Cardiac muscle cell (in vitro differentiated cells and primary cell): ENCODE data around the gene ZC3H7B. TPM values are rescaled to one million over a fixed set of nuclear protein-coding genes. Genes with fewer than 3 reads are reported as not detected.
"Not testable (repeated sequence)": the region's sequence is repeated elsewhere in the genome, so short reads cannot be mapped to it uniquely, and the experiment has no call there.

Source experiments
- DNase-seq, 2 donors: peaks; one replicate each; pipeline versions ENCODE4 v3.0.0 to v3.0.0-alpha.2; 2010 to 2017; ENCODE audit warnings: low read depth in 1 of 2, low spot score in 1 of 2
- H3K27ac ChIP-seq: fragments of 200-600 bp; sonication (generic); 2 replicates; pipeline ENCODE4 v1.5.1; 2016
- H3K27me3 ChIP-seq: fragments of 200-600 bp; sonication (generic); 2 replicates; pipeline ENCODE4 v1.6.0; 2016; ENCODE audit warnings: control low read depth
- H3K36me3 ChIP-seq: fragments of 200-600 bp; sonication (generic); 2 replicates; pipeline ENCODE4 v1.5.1; 2016; ENCODE audit warnings: control low read depth
- H3K4me1 ChIP-seq: fragments of 200-600 bp; sonication (generic); 2 replicates; pipeline ENCODE4 v1.8.1; 2017; ENCODE audit warnings: low read depth, mild to moderate bottlenecking, mixed run types
- H3K4me3 ChIP-seq: fragments of 200-600 bp; sonication (generic); 2 replicates; pipeline ENCODE4 v1.5.1; 2016; ENCODE audit warnings: mild to moderate bottlenecking
- H3K9me3 ChIP-seq: fragments of 200-600 bp; sonication (generic); 2 replicates; pipeline ENCODE4 v1.5.1; 2017; ENCODE audit warnings: low read depth, mild to moderate bottlenecking, control low read depth
- CTCF ChIP-seq: IDR thresholded peaks from 2 replicates; pipeline ENCODE4 v1.5.1; 2012; ENCODE audit warnings: low read depth, mild to moderate bottlenecking, low read length
- polyA plus RNA-seq: library from polyadenylated mRNA; unstranded; fragments of >200 nt; fragmentation: Nextera tagmentation; extraction: Ambion mirVana; gene quantifications from 2 replicates; pipeline ENCODE4 v1.2.1, GENCODE V29; 2016
- total RNA-seq: library from RNA; depleted of rRNA; stranded (reverse); fragments of >200 nt; gene quantifications from 2 replicates; pipeline ENCODE4 v1.2.3, GENCODE V29; 2016

ZC3H7B gene
- total and polyA plus RNA-seq, 2 experiments from 2014 or later, result 7.2 to 65.9 TPM

DNA sequence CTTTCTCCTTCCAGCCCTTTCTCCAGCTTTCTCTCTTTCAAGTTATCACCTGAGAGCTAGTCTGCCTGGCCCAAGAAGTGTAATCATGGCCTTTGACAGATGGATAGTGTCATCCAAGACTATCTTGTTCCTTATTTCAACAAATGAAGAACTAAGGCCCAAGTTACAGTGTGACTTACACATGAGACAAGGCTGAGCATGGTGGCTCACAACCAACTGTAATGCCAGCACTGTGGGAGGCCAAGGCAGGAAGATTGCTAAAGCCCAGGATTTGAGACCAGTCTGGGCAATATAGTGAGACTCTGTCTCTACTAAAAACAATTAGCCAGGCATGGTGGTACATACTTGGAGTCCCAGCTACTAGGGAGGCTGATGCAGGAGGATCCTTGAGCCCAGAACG lies 11.7 kb upstream of the ZC3H7B start:
- no peak for TF ChIP-seq CTCF
- H3K27ac ChIP-seq, result no peak overlapping the region
- H3K4me3 ChIP-seq, result no peak overlapping the region
- H3K4me1 ChIP-seq, result peaks cover 11% of the 10 kb centered on the region
- H3K9me3 ChIP-seq, result no peaks in the 10 kb centered on the region
- DNase-seq, result no peak
- H3K36me3 ChIP-seq, result no peaks in the 10 kb centered on the region
- H3K27me3 ChIP-seq, result no peaks in the 10 kb centered on the region

DNA sequence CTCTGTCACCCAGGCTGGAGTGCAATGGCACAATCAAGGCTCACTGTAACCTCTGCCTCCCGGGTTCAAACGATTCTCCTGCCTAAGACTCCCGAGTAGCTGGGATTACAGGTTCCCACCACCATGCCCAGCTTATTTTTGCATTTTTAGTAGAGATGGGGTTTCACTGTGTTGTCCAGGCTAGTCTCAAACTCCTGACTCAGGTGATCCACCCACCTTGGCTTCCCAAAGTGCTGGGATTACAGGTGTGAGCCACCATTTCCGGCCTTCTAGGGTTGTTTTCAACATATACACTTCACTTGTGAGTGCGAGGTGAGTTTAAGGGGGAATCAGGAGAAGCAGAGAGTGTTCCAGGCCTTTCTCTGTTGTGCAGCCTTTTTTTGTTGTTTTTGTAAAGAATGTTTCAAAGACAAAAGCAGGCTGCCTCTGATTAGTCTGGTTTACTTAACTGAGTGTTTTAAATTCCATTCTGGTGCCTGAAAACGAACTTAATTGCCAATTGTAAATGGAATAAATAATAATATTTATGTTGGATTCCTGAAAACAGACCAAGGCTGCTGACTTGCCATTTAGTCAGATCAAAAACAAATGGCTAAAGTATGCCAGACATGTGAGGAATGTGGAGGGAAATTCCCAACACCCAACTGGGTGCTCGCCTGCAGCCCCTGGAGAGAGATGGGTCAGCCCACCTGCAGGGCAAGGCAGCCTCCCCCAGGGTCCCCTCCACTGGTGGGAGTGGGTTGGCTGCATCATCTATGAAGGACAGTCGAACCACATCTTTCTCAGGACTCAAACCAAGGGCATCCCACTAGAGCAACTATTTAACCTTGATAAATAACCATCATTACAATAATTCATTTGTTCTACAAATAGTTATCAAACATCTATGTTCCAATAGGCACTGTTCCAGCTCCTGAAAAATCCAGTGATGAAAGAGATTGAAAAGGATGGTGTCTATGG lies 10.8 kb upstream of the ZC3H7B start:
- H3K4me3 ChIP-seq, result no peak overlapping the region
- H3K27ac ChIP-seq, result peak overlapping the region; percentile 73
- peak; percentile 23 to 78 for DNase-seq
- peaks cover 7% of the 10 kb centered on the region for H3K4me1 ChIP-seq
- H3K27me3 ChIP-seq, result no peaks in the 10 kb centered on the region
- no peaks in the 10 kb centered on the region for H3K36me3 ChIP-seq
- no peaks in the 10 kb centered on the region for H3K9me3 ChIP-seq
- TF ChIP-seq CTCF, result no peak

DNA sequence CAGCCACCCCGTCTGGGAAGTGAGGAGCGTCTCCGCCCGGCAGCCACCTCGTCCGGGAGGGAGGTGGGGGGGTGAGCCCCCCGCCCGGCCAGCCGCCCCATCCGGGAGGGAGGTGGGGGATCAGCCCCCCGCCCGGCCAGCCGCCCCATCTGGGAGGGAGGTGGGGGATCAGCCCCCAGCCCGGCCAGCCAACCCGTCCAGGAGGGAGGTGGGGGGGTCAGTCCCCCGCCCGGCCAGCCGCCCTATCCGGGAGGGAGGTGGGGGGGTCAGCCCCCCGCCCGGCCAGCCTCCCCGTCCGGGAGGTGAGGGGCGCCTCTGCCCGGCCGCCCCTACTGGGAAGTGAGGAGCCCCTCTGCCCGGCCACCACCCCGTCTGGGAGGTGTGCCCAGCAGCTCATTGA lies 6.5 kb upstream of the ZC3H7B start:
- not testable (repeated sequence) for H3K27ac ChIP-seq, H3K4me3 ChIP-seq, H3K9me3 ChIP-seq, H3K27me3 ChIP-seq, H3K36me3 ChIP-seq, H3K4me1 ChIP-seq, DNase-seq

DNA sequence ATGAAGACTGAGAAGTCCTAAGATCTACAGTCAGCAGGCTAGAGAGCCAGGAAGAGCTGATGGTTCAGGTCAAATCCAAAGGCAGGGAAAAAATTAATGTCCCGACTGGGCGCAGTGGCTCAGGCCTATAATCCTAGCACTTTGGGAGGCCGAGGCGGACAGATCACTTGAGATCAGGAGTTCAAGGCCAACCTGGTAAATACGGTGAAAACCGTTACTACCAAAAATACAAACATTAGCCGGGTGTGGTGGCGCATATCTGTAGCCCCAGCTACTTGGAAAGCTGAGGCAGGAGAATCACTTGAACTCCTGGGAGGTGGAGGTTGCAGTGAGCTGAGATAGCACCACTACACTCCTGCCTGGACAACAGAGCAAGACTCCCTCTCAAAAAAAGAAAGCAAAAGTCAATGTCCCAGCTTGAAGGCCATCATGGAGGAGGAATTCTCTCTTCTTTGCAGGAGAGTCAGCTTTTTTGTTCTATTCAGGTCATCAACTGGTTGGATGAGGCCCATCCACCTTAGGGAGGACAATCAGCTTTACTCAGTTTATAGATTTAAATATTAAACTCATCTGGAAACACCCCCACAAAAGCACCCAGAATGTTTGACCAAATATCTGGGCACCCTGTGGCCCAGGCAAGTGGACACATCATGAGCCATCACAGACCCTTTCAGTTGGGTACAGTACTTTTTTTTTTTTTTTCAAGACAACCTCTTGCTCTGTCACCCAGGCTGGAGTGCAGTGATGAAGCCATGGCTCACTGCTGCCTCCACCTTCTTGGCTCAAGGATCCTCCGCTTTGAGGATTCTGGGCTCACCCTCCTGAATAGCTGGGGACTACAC lies 4.3 kb upstream of the ZC3H7B start:
- no peaks in the 10 kb centered on the region for H3K36me3 ChIP-seq

DNA sequence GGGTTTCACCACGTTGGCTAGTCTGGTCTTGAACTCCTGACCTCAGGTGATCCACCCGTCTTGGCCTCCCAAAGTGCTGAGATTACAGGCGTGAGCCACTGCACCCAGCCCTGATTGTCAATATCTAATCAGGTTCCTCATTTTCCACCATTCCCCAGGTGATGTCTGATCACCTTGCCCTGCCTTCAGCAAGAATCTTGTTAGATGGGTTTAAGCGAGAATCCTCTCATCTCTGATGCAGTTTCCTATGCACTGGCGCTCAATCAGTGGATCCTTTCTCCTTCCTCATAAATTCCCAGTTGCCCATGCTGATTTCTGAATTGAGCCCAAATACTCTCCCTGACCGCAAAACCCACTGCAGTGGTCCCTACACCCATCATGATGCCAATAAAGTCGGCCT lies 664 bp upstream of the ZC3H7B start:
- Histone ChIP-seq H3K36me3 (no peaks in the 10 kb centered on the region), H3K4me3 (peak overlapping the region; percentile 89), H3K4me1 (peaks cover 8% of the 10 kb centered on the region), H3K27ac (no peak overlapping the region), H3K27me3 (no peaks in the 10 kb centered on the region), H3K9me3 (no peaks in the 10 kb centered on the region)
- no peak for DNase-seq
- no peak for TF ChIP-seq CTCF

More for the DNA sequence above, 4.3 kb upstream of the ZC3H7B start:
- DNase-seq, result no peak
- H3K4me1 ChIP-seq, result no peaks in the 10 kb centered on the region
- H3K27me3 ChIP-seq, result no peaks in the 10 kb centered on the region
- no peak overlapping the region for H3K27ac ChIP-seq
- no peak overlapping the region for H3K4me3 ChIP-seq
- no peaks in the 10 kb centered on the region for H3K9me3 ChIP-seq
- no peak for TF ChIP-seq CTCF
